ENCODE measurements around the gene HSBP1L1. TPM values are rescaled to one million over a fixed set of nuclear protein-coding genes. Genes with fewer than 3 reads are reported as not detected.

HSBP1L1 gene
- total RNA-seq, 1 donor from 2014 or later: 6.1 TPM

GRCh38 chr18:79942786-79943607 lies 21.4 kb upstream of the HSBP1L1 start:
- Histone ChIP-seq H3K4me1 (ENCODE audit: insufficient read depth, low read length) (no peaks in the 10 kb centered on the region), H3K9me3 (ENCODE audit: insufficient read depth, low read depth, low read length) (no peaks in the 10 kb centered on the region), H2AFZ (ENCODE audit: low read depth, low read length) (no peak overlapping the region), H3K4me2 (ENCODE audit: low read length) (no peak overlapping the region), H3K9ac (ENCODE audit: low read length) (no peak overlapping the region), H3K27ac (ENCODE audit: low read depth, low read length) (no peak overlapping the region), H3K4me3 (ENCODE audit: insufficient read depth, low read depth, low read length) (no peak overlapping the region), H3K79me2 (ENCODE audit: insufficient read depth, low read length) (peaks cover 91% of the 10 kb centered on the region), H3K27me3 (ENCODE audit: insufficient read depth, low read length) (no peaks in the 10 kb centered on the region), H3K36me3 (ENCODE audit: insufficient read depth, low read length) (peaks cover 6% of the 10 kb centered on the region), H4K20me1 (ENCODE audit: insufficient read depth, low read length) (peaks cover 90% of the 10 kb centered on the region)
- H3K9me3 Mint-ChIP-seq (ENCODE audit: unreplicated experiment): no peaks in the 10 kb centered on the region
- peaks cover 17% of the 10 kb centered on the region for H3K36me3 Mint-ChIP-seq (ENCODE audit: low read depth, unreplicated experiment)
- FAIRE-seq: no peak
- no peak overlapping the region for H3K27ac Mint-ChIP-seq (ENCODE audit: unreplicated experiment)
- no peak for TF ChIP-seq EZH2 (IDR thresholded peaks at IDR 0.05; ENCODE audit: insufficient read depth, low read length)
- peaks cover 6% of the 10 kb centered on the region for H3K4me1 Mint-ChIP-seq (ENCODE audit: low read depth, unreplicated experiment)
- no peak overlapping the region for H3K4me3 Mint-ChIP-seq (ENCODE audit: unreplicated experiment)
- DNase-seq (ENCODE audit: low read depth): no peak
- peaks cover 2% of the 10 kb centered on the region for H3K27me3 Mint-ChIP-seq (ENCODE audit: low read depth, unreplicated experiment)

- FAIRE-seq (no peak), DNase-seq (ENCODE audit: low read depth) (no peak)
- H3K9me3 ChIP-seq (ENCODE audit: insufficient read depth, low read depth, low read length): no peaks in the 10 kb centered on the region
- H4K20me1 ChIP-seq (ENCODE audit: insufficient read depth, low read length): peaks cover 92% of the 10 kb centered on the region
- Mint-ChIP-seq H3K27me3 (ENCODE audit: low read depth, unreplicated experiment) (peaks cover 2% of the 10 kb centered on the region), H3K4me3 (ENCODE audit: unreplicated experiment) (no peak overlapping the region), H3K27ac (ENCODE audit: unreplicated experiment) (no peak overlapping the region), H3K4me1 (ENCODE audit: low read depth, unreplicated experiment) (peaks cover 6% of the 10 kb centered on the region), H3K9me3 (ENCODE audit: unreplicated experiment) (no peaks in the 10 kb centered on the region), H3K36me3 (ENCODE audit: low read depth, unreplicated experiment) (peaks cover 17% of the 10 kb centered on the region)
- no peaks in the 10 kb centered on the region for H3K4me1 ChIP-seq (ENCODE audit: insufficient read depth, low read length)
- no peak overlapping the region for H3K4me3 ChIP-seq (ENCODE audit: insufficient read depth, low read depth, low read length)
- no peak overlapping the region for H3K4me2 ChIP-seq (ENCODE audit: low read length)
- no peak overlapping the region for H2AFZ ChIP-seq (ENCODE audit: low read depth, low read length)
- H3K79me2 ChIP-seq (ENCODE audit: insufficient read depth, low read length): peaks cover 91% of the 10 kb centered on the region
- peaks cover 6% of the 10 kb centered on the region for H3K36me3 ChIP-seq (ENCODE audit: insufficient read depth, low read length)
- H3K9ac ChIP-seq (ENCODE audit: low read length): no peak overlapping the region
- no peaks in the 10 kb centered on the region for H3K27me3 ChIP-seq (ENCODE audit: insufficient read depth, low read length)
- TF ChIP-seq EZH2 (IDR thresholded peaks at IDR 0.05; ENCODE audit: insufficient read depth, low read length): no peak
- TF ChIP-seq, protein P1, sequence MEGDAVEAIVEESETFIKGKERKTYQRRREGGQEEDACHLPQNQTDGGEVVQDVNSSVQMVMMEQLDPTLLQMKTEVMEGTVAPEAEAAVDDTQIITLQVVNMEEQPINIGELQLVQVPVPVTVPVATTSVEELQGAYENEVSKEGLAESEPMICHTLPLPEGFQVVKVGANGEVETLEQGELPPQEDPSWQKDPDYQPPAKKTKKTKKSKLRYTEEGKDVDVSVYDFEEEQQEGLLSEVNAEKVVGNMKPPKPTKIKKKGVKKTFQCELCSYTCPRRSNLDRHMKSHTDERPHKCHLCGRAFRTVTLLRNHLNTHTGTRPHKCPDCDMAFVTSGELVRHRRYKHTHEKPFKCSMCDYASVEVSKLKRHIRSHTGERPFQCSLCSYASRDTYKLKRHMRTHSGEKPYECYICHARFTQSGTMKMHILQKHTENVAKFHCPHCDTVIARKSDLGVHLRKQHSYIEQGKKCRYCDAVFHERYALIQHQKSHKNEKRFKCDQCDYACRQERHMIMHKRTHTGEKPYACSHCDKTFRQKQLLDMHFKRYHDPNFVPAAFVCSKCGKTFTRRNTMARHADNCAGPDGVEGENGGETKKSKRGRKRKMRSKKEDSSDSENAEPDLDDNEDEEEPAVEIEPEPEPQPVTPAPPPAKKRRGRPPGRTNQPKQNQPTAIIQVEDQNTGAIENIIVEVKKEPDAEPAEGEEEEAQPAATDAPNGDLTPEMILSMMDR (IDR thresholded peaks at IDR 0.05; ENCODE audit: insufficient read depth, low read depth, low read length): no peak
- H3K27ac ChIP-seq (ENCODE audit: low read depth, low read length): no peak overlapping the region
Observed at GRCh38 chr18:79943608-79944125, 20.8 kb upstream of the HSBP1L1 start.

GRCh38 chr18:79944126-79944731 lies 20.2 kb upstream of the HSBP1L1 start:
- H3K36me3 Mint-ChIP-seq (ENCODE audit: low read depth, unreplicated experiment): peaks cover 17% of the 10 kb centered on the region
- no peak overlapping the region for H3K27ac Mint-ChIP-seq (ENCODE audit: unreplicated experiment)
- FAIRE-seq (no peak), DNase-seq (ENCODE audit: low read depth) (no peak)
- H3K9me3 Mint-ChIP-seq (ENCODE audit: unreplicated experiment): no peaks in the 10 kb centered on the region
- H3K4me3 ChIP-seq (ENCODE audit: insufficient read depth, low read depth, low read length): no peak overlapping the region
- H3K36me3 ChIP-seq (ENCODE audit: insufficient read depth, low read length): peaks cover 6% of the 10 kb centered on the region
- TF ChIP-seq EZH2 (IDR thresholded peaks at IDR 0.05; ENCODE audit: insufficient read depth, low read length): no peak
- TF ChIP-seq, protein P1 (IDR thresholded peaks at IDR 0.05; ENCODE audit: insufficient read depth, low read depth, low read length): no peak
- no peaks in the 10 kb centered on the region for H3K27me3 ChIP-seq (ENCODE audit: insufficient read depth, low read length)
- no peak overlapping the region for H2AFZ ChIP-seq (ENCODE audit: low read depth, low read length)
- no peaks in the 10 kb centered on the region for H3K9me3 ChIP-seq (ENCODE audit: insufficient read depth, low read depth, low read length)
- peaks cover 2% of the 10 kb centered on the region for H3K27me3 Mint-ChIP-seq (ENCODE audit: low read depth, unreplicated experiment)
- peaks cover 6% of the 10 kb centered on the region for H3K4me1 Mint-ChIP-seq (ENCODE audit: low read depth, unreplicated experiment)
- H3K4me1 ChIP-seq (ENCODE audit: insufficient read depth, low read length): no peaks in the 10 kb centered on the region
- H3K4me3 Mint-ChIP-seq (ENCODE audit: unreplicated experiment): no peak overlapping the region
- H3K9ac ChIP-seq (ENCODE audit: low read length): no peak overlapping the region
- no peak overlapping the region for H3K27ac ChIP-seq (ENCODE audit: low read depth, low read length)
- H4K20me1 ChIP-seq (ENCODE audit: insufficient read depth, low read length): peaks cover 94% of the 10 kb centered on the region
- no peak overlapping the region for H3K4me2 ChIP-seq (ENCODE audit: low read length)
- peaks cover 92% of the 10 kb centered on the region for H3K79me2 ChIP-seq (ENCODE audit: insufficient read depth, low read length)
